ENCODE data around the gene NAV2. TPM values are rescaled to one million over a fixed set of nuclear protein-coding genes. Genes with fewer than 3 reads are reported as not detected.

NAV2 gene
- total RNA-seq, 1 experiment from 2014 or later = 2.1 TPM

DNA sequence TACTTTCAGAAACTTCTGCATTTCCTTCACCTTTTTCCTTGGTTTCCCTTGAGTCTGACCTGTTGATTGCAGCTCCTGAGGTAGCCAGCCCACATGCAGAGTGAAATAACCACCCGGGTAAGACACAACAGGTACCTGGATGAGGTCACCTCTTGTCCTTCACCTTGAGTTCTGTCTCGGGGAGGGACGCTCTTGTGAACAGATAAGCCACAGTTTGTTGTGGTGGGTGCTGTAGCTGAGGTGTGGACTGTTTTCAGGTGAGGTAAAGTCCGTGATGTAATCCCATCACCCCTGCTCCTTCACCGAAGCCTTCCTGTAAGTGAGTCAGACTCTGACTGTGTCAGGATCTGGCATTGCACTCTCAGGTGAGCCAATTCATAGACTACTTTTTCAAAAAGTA, 183.1 kb downstream of the NAV2 start:
- no peaks in the 10 kb centered on the region for H3K9me3 ChIP-seq (ENCODE audit: control insufficient read depth in 1 of 2, insufficient read depth in 1 of 2, low read depth in 1 of 2, low read length in 2 of 2)
- no peaks in the 10 kb centered on the region for H3K79me2 ChIP-seq (ENCODE audit: insufficient read depth, low read length)
- H3K4me2 ChIP-seq (ENCODE audit: low read length) = no peak overlapping the region
- intact Hi-C loops (cut with micrococcal nuclease) = no loop called here
- CTCF ChIA-PET = interaction anchor here (0.8 kb wide), 1 partner anchor 8 kb away, joined by 4 read pairs; no protein-coding TSS in a partner anchor
- H2AFZ ChIP-seq (ENCODE audit: low read depth, low read length, poor library complexity, severe bottlenecking) = no peak overlapping the region
- DNase-seq (ENCODE audit: low read depth, low spot score) (no peak), ATAC-seq (no peak)
- no peaks in the 10 kb centered on the region for H4K20me1 ChIP-seq (ENCODE audit: insufficient read depth)
- no peak for TF ChIP-seq FOSL1 (IDR thresholded peaks at IDR 0.05; ENCODE audit: low read depth)
- TF ChIP-seq, protein P1, sequence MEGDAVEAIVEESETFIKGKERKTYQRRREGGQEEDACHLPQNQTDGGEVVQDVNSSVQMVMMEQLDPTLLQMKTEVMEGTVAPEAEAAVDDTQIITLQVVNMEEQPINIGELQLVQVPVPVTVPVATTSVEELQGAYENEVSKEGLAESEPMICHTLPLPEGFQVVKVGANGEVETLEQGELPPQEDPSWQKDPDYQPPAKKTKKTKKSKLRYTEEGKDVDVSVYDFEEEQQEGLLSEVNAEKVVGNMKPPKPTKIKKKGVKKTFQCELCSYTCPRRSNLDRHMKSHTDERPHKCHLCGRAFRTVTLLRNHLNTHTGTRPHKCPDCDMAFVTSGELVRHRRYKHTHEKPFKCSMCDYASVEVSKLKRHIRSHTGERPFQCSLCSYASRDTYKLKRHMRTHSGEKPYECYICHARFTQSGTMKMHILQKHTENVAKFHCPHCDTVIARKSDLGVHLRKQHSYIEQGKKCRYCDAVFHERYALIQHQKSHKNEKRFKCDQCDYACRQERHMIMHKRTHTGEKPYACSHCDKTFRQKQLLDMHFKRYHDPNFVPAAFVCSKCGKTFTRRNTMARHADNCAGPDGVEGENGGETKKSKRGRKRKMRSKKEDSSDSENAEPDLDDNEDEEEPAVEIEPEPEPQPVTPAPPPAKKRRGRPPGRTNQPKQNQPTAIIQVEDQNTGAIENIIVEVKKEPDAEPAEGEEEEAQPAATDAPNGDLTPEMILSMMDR (IDR thresholded peaks at IDR 0.05 in 2 of 3, conservative IDR thresholded peaks at IDR 0.05 in 1 of 3; ENCODE audit: borderline replicate concordance in 1 of 3, insufficient read depth in 1 of 3, low read depth in 2 of 3, low read length in 2 of 3) = no peak
- TF ChIP-seq SP1 (IDR thresholded peaks at IDR 0.05; ENCODE audit: low read depth) = no peak
- TF ChIP-seq SIN3A (IDR thresholded peaks at IDR 0.05; ENCODE audit: low read depth) = no peak
- TF ChIP-seq ELF1 (IDR thresholded peaks at IDR 0.05; ENCODE audit: borderline replicate concordance, low read depth) = no peak
- TF ChIP-seq, protein P2, sequence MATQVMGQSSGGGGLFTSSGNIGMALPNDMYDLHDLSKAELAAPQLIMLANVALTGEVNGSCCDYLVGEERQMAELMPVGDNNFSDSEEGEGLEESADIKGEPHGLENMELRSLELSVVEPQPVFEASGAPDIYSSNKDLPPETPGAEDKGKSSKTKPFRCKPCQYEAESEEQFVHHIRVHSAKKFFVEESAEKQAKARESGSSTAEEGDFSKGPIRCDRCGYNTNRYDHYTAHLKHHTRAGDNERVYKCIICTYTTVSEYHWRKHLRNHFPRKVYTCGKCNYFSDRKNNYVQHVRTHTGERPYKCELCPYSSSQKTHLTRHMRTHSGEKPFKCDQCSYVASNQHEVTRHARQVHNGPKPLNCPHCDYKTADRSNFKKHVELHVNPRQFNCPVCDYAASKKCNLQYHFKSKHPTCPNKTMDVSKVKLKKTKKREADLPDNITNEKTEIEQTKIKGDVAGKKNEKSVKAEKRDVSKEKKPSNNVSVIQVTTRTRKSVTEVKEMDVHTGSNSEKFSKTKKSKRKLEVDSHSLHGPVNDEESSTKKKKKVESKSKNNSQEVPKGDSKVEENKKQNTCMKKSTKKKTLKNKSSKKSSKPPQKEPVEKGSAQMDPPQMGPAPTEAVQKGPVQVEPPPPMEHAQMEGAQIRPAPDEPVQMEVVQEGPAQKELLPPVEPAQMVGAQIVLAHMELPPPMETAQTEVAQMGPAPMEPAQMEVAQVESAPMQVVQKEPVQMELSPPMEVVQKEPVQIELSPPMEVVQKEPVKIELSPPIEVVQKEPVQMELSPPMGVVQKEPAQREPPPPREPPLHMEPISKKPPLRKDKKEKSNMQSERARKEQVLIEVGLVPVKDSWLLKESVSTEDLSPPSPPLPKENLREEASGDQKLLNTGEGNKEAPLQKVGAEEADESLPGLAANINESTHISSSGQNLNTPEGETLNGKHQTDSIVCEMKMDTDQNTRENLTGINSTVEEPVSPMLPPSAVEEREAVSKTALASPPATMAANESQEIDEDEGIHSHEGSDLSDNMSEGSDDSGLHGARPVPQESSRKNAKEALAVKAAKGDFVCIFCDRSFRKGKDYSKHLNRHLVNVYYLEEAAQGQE (IDR thresholded peaks at IDR 0.05; ENCODE audit: low read depth) = no peak
- no peak for TF ChIP-seq EZH2 (IDR thresholded peaks at IDR 0.05)
- no peak for TF ChIP-seq ZFX (IDR thresholded peaks at IDR 0.05)
- no peak for TF ChIP-seq CBX3 (IDR thresholded peaks at IDR 0.05; ENCODE audit: low read depth)
- no peak for TF ChIP-seq JUND (IDR thresholded peaks at IDR 0.05)
- no peak for TF ChIP-seq POLR2A (IDR thresholded peaks at IDR 0.05; ENCODE audit: borderline replicate concordance, extremely low read depth, insufficient read depth, insufficient read length)
- TF ChIP-seq YY1 (IDR thresholded peaks at IDR 0.05; ENCODE audit: extremely low read depth, insufficient replicate concordance, low read depth, low read length) = no peak
- RAD21 ChIA-PET (ENCODE audit: low non-redundant PET in 1 of 2, low total read pairs in 2 of 2, uncharacterized antibody in 2 of 2, unreplicated experiment in 2 of 2) = no interaction called here
- POLR2A ChIA-PET = no interaction called here
- no peaks in the 10 kb centered on the region for H3K9me2 ChIP-seq (ENCODE audit: insufficient read depth)
- peaks cover 7 to 28% of the 10 kb centered on the region in 2 experiments; a peak in 3 of 4 replicates for H3K4me1 ChIP-seq (ENCODE audit: control insufficient read depth in 1 of 2, insufficient read depth in 2 of 2, low read length in 2 of 2)
- no peak overlapping the region for H3K9ac ChIP-seq (ENCODE audit: low read length)
- BruUV-seq (replicated peaks) = no TSS peak
- no peaks in the 10 kb centered on the region for H3K36me3 ChIP-seq (ENCODE audit: control insufficient read depth in 1 of 2, insufficient read depth in 2 of 2, low read length in 2 of 2)
- no peaks in the 10 kb centered on the region for H3K27me3 ChIP-seq (ENCODE audit: insufficient read depth, low read length)
- no peak overlapping the region for H3K4me3 ChIP-seq (replicated peaks in 1 of 2; ENCODE audit: low read depth in 1 of 2, low read length in 2 of 2)
- no peak overlapping the region for H3K27ac ChIP-seq (ENCODE audit: low read depth, low read length)

Data from HCT116 (cell line).